Measurements from ENCODE around the gene TNKS1BP1.

The TNKS1BP1 gene

DNA sequence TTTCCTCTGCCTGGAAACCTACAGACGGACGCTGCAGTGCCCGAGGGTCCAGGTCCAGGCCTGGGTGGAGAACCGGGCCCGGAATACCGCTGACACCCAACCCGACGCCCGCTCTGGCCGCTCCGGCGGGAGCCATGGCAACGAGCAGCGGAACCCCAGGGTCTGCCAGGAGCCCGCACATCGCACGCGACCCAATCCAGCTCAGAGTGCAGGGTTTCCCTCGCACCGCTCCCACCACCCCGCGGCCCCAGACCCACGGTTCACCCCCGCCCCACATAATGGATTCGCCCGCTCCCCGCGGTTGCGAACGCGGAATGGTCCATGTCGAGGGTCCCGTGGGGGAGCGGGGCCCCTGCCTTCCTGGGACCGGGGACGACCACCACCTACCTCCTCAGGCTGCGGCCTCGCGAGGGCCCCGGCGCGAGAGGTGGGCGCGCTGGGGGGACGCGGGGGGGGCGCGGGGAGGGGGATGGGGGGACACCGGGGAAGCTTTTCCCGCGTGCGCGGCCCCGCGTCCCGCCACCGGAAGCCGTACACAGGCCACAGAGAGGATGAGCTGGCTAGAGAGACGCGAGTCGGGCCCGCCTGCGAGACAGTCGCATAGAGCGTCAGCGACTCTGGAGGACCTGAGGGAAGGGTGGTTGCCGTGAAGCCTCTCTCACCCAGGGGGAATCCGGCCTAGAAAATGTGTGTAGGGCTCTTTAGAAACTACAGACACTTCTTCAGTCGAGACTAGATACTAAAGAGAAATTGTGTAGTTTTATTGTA lies 10.8 kb upstream of the TNKS1BP1 start, which contains the start of gene SSRP1:
SSRP1 (minus strand) TSS at position 550 of the 768 bp plus-strand sequence. CDS start 771 bp downstream, outside the sequence.
- no peaks in the 10 kb centered on the region for H3K9me3 ChIP-seq (ENCODE audit: control insufficient read depth in 5 of 5, low read length in 5 of 5)
- peaks cover 7 to 21% (median 20%) of the 10 kb centered on the region in 5 donors for H3K4me1 ChIP-seq (ENCODE audit: control insufficient read depth in 5 of 5, insufficient read depth in 5 of 5, low read length in 5 of 5)
- peak within 1 kb of the TSS; percentile 81 for H3K27ac ChIP-seq (ENCODE audit: low read depth, low read length)
- peak within 1 kb of the TSS; percentile 69 to 96 (median 81) for H3K9ac ChIP-seq (ENCODE audit: low read length in 5 of 5)
- H3K27me3 ChIP-seq (ENCODE audit: control insufficient read depth in 5 of 5, insufficient read depth in 4 of 5, low read length in 5 of 5): no peaks in the 10 kb centered on the region
- H3K36me3 ChIP-seq (ENCODE audit: control insufficient read depth in 5 of 5, insufficient read depth in 5 of 5, low read length in 5 of 5): peaks cover 3 to 35% (median 30%) of the 10 kb centered on the region in 5 donors
- H3K4me3 ChIP-seq (ENCODE audit: low read depth in 1 of 5, low read length in 5 of 5): peak within 1 kb of the TSS; percentile 76 to 81 (median 77)

DNA sequence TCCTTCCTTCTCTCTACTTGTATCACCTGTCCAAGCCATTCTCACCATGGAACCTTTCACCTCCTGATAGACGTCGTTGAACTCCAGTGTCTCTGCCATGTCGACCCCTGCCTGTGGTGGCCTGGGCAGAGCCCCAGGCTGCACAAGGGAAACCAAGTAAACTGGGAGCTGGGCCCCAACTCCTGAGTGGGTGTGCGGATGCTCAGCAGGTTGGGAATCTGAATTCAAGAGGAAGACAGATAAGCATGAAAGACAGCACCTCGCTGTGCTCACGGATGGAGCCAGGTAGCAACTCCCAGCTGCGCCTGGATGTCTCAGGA lies 10.2 kb upstream of the TNKS1BP1 start:
- H3K36me3 ChIP-seq (ENCODE audit: control insufficient read depth in 5 of 5, insufficient read depth in 5 of 5, low read length in 5 of 5): peaks cover 3 to 41% (median 35%) of the 10 kb centered on the region in 5 donors
- no peaks in the 10 kb centered on the region for H3K9me3 ChIP-seq (ENCODE audit: control insufficient read depth in 5 of 5, low read length in 5 of 5)
- H3K9ac ChIP-seq (ENCODE audit: low read length in 5 of 5): peak overlapping the region in 4 of 5 donors; percentile 49 to 82 (median 76)
- H3K4me1 ChIP-seq (ENCODE audit: control insufficient read depth in 5 of 5, insufficient read depth in 5 of 5, low read length in 5 of 5): peaks cover 7 to 27% (median 20%) of the 10 kb centered on the region in 5 donors
- peak overlapping the region; percentile 76 to 81 (median 77) for H3K4me3 ChIP-seq (ENCODE audit: low read depth in 1 of 5, low read length in 5 of 5)
- peak overlapping the region; percentile 81 for H3K27ac ChIP-seq (ENCODE audit: low read depth, low read length)
- H3K27me3 ChIP-seq (ENCODE audit: control insufficient read depth in 5 of 5, insufficient read depth in 4 of 5, low read length in 5 of 5): no peaks in the 10 kb centered on the region

DNA sequence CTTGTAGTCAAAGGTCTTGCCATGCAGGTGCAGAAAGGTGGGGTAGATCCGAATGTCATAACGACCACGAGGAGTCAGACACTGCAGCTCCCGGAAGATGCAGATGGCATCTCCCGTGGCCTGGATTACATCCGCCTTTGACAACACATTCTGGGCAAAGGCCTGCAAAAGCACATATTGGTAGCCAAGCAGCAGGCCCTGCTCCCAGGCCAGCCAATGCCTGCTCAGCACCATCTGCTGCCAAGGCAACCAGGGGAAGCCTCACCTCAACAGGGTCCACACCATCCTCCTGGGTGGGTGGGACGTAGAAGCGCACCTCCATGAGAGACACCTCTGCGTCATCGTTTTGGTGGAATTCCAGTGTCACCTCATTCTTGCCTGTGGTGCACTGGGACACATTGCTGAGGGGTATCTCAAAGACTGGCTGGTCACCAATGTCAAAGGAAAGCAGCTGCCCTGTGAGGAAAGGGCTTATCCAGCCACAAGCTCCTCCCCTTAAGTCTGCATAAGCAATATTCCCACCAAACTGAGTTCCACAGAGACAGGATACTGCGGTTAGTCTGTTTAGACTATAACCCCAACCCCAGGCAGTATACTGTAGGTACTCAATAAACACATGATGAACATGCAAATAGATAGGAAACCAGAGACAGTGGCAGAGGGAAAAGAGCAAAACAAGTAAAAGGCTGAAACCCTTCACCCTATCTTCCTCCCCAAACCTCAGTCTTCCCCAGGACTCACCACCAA lies 8.1 kb upstream of the TNKS1BP1 start:
- Histone ChIP-seq H3K27me3 (ENCODE audit: control insufficient read depth in 5 of 5, insufficient read depth in 4 of 5, low read length in 5 of 5) (no peaks in the 10 kb centered on the region), H3K36me3 (ENCODE audit: control insufficient read depth in 5 of 5, insufficient read depth in 5 of 5, low read length in 5 of 5) (peaks cover 4 to 61% (median 56%) of the 10 kb centered on the region in 5 donors), H3K27ac (ENCODE audit: low read depth, low read length) (no peak overlapping the region), H3K9ac (ENCODE audit: low read length in 5 of 5) (no peak overlapping the region), H3K4me3 (ENCODE audit: low read depth in 1 of 5, low read length in 5 of 5) (no peak overlapping the region), H3K4me1 (ENCODE audit: control insufficient read depth in 5 of 5, insufficient read depth in 5 of 5, low read length in 5 of 5) (peaks cover 7 to 32% (median 20%) of the 10 kb centered on the region in 5 donors), H3K9me3 (ENCODE audit: control insufficient read depth in 5 of 5, low read length in 5 of 5) (no peaks in the 10 kb centered on the region)

DNA sequence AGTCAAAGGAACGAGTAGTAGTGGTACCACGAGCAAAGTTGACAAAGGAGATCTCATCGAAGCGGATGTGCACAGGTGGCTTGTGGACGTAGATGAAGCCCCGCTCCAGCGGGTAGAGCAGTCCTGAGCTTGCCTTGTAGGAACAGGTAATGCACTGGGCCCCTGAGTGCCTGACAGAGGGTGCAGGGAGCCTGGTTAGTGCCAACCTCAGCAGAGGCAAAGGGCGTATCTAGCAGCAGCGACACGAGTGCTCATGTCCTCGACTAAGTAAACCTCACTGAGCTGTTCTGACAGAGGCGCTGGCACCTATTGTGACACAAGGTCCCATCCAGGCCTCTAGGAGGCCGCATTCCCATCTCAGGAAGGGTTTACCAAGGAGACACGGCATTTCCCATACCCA lies 7.0 kb upstream of the TNKS1BP1 start:
- Histone ChIP-seq H3K36me3 (ENCODE audit: control insufficient read depth in 5 of 5, insufficient read depth in 5 of 5, low read length in 5 of 5) (peaks cover 6 to 72% (median 68%) of the 10 kb centered on the region in 5 donors), H3K4me1 (ENCODE audit: control insufficient read depth in 5 of 5, insufficient read depth in 5 of 5, low read length in 5 of 5) (peaks cover 7 to 32% (median 21%) of the 10 kb centered on the region in 5 donors), H3K27me3 (ENCODE audit: control insufficient read depth in 5 of 5, insufficient read depth in 4 of 5, low read length in 5 of 5) (no peaks in the 10 kb centered on the region), H3K9me3 (ENCODE audit: control insufficient read depth in 5 of 5, low read length in 5 of 5) (no peaks in the 10 kb centered on the region), H3K9ac (ENCODE audit: low read length in 5 of 5) (no peak overlapping the region), H3K27ac (ENCODE audit: low read depth, low read length) (no peak overlapping the region), H3K4me3 (ENCODE audit: low read depth in 1 of 5, low read length in 5 of 5) (no peak overlapping the region)

DNA sequence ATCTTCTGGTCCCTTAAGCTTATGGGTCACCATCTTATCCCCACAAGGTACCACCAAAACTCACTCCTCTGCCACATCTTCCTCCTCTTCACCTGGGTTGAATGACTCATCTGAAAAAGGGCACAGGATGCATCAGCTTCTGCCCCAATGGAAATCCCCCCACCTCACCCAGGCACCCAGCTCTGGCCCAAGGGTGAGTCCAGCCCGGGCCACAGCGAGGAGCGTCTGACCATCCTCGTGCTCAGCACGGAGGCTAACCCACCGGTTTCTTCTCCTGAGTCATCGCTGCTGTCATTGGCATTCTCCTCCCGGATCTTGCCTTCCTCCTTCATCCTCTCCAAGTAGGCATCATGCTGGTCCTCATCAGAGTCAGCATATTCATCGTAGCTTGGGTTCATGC lies 5.3 kb upstream of the TNKS1BP1 start:
- peaks cover 11 to 35% (median 26%) of the 10 kb centered on the region in 5 donors for H3K4me1 ChIP-seq (ENCODE audit: control insufficient read depth in 5 of 5, insufficient read depth in 5 of 5, low read length in 5 of 5)
- H3K9ac ChIP-seq (ENCODE audit: low read length in 5 of 5): no peak overlapping the region
- H3K36me3 ChIP-seq (ENCODE audit: control insufficient read depth in 5 of 5, insufficient read depth in 5 of 5, low read length in 5 of 5): peaks cover 6 to 81% (median 70%) of the 10 kb centered on the region in 5 donors
- H3K4me3 ChIP-seq (ENCODE audit: low read depth in 1 of 5, low read length in 5 of 5): no peak overlapping the region
- H3K27ac ChIP-seq (ENCODE audit: low read depth, low read length): no peak overlapping the region
- H3K27me3 ChIP-seq (ENCODE audit: control insufficient read depth in 5 of 5, insufficient read depth in 4 of 5, low read length in 5 of 5): no peaks in the 10 kb centered on the region
- no peaks in the 10 kb centered on the region for H3K9me3 ChIP-seq (ENCODE audit: control insufficient read depth in 5 of 5, low read length in 5 of 5)

DNA sequence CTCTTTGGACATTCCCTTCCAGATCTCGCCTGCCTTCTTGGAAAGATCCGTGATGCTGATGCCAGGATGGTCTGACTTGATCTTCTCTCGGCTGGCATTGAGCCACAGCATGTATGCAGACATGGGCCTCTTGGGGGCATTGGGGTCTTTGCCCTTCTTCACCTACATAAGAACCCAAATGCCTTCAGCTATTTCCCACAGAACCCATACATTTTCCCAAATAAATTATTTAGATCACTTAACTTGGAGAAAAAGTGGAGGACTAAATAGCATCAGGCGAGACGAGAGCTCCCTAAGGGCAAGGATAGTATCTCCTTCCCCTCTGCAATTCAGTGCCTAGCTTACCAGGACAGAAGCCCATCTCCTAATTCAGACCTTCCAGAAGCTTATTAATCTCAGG lies 3.0 kb upstream of the TNKS1BP1 start:
- Histone ChIP-seq H3K4me3 (ENCODE audit: low read depth in 1 of 5, low read length in 5 of 5) (no peak overlapping the region), H3K36me3 (ENCODE audit: control insufficient read depth in 5 of 5, insufficient read depth in 5 of 5, low read length in 5 of 5) (peaks cover 6 to 67% (median 63%) of the 10 kb centered on the region in 5 donors), H3K9me3 (ENCODE audit: control insufficient read depth in 5 of 5, low read length in 5 of 5) (no peaks in the 10 kb centered on the region), H3K27ac (ENCODE audit: low read depth, low read length) (no peak overlapping the region), H3K9ac (ENCODE audit: low read length in 5 of 5) (no peak overlapping the region), H3K4me1 (ENCODE audit: control insufficient read depth in 5 of 5, insufficient read depth in 5 of 5, low read length in 5 of 5) (peaks cover 11 to 40% (median 29%) of the 10 kb centered on the region in 5 donors), H3K27me3 (ENCODE audit: control insufficient read depth in 5 of 5, insufficient read depth in 4 of 5, low read length in 5 of 5) (no peaks in the 10 kb centered on the region)

DNA sequence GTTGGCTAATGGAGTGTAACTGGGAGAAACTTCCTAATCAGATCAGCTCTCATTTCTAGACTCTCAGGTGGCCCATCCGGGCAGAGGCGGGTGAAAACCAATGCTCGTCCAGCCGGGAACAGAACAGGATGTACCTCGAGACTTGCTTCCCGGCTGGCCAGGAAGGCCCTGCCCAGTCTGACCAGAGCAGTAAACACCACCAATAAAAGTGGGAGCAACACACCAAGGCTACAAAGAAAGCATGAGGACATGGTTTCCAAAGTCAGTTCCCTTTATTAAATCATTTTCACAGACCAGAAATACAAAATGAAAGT lies 940 bp upstream of the TNKS1BP1 start:
- peak overlapping the region; percentile 96 for H3K27ac ChIP-seq (ENCODE audit: low read depth, low read length)
- peaks cover 3 to 50% (median 42%) of the 10 kb centered on the region in 5 donors for H3K36me3 ChIP-seq (ENCODE audit: control insufficient read depth in 5 of 5, insufficient read depth in 5 of 5, low read length in 5 of 5)
- H3K4me1 ChIP-seq (ENCODE audit: control insufficient read depth in 5 of 5, insufficient read depth in 5 of 5, low read length in 5 of 5): peaks cover 24 to 60% (median 49%) of the 10 kb centered on the region in 5 donors
- no peaks in the 10 kb centered on the region for H3K9me3 ChIP-seq (ENCODE audit: control insufficient read depth in 5 of 5, low read length in 5 of 5)
- H3K4me3 ChIP-seq (ENCODE audit: low read depth in 1 of 5, low read length in 5 of 5): peak overlapping the region; percentile 70 to 85 (median 80)
- peaks cover 0 to 4% (median 0%) of the 10 kb centered on the region in 5 donors for H3K27me3 ChIP-seq (ENCODE audit: control insufficient read depth in 5 of 5, insufficient read depth in 4 of 5, low read length in 5 of 5)
- H3K9ac ChIP-seq (ENCODE audit: low read length in 5 of 5): peak overlapping the region; percentile 70 to 90 (median 85)

DNA sequence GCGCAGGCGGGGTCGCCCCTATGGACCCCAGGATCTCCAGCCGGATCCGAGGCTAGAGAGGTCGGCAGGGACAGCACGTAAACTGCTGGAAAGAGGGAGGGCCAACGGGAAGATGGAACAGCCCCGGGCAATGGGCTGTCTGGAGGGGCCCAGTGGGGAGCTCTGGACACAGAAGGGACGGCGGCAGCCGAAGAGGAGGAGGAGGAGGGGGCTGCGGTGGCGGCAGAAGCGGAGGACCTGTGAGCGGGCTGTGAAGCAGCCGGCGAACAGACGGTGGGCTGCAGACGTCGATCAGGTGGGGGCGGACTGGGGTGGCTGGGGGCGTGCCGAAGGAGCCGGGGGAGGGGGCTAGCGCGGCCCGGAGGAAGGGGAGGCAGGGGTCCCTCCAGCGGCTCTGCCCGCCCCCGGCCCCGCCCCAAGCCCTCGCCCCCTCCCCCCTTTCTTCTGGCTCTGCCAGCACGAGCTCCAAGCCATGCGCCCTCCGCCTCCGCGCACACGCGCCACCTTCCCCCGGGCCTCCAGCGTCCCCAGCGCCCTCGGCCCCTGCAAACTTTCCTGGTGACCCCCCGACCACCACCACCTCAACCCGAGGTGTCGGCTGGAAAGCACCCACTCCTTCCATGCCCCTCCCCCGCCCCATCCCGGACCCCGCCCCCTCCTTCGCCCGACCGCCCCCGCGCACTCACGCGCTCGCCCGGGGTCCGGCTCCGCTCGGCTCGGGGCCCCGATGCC lies 432 bp downstream of the TNKS1BP1 start:
- Histone ChIP-seq H3K36me3 (ENCODE audit: control insufficient read depth in 5 of 5, insufficient read depth in 5 of 5, low read length in 5 of 5) (peaks cover 3 to 46% (median 32%) of the 10 kb centered on the region in 5 donors), H3K4me1 (ENCODE audit: control insufficient read depth in 5 of 5, insufficient read depth in 5 of 5, low read length in 5 of 5) (peaks cover 24 to 64% (median 60%) of the 10 kb centered on the region in 5 donors), H3K9ac (ENCODE audit: low read length in 5 of 5) (peak overlapping the region; percentile 67 to 97 (median 86)), H3K27me3 (ENCODE audit: control insufficient read depth in 5 of 5, insufficient read depth in 4 of 5, low read length in 5 of 5) (peaks cover 0 to 4% (median 0%) of the 10 kb centered on the region in 5 donors), H3K9me3 (ENCODE audit: control insufficient read depth in 5 of 5, low read length in 5 of 5) (no peaks in the 10 kb centered on the region), H3K27ac (ENCODE audit: low read depth, low read length) (peak overlapping the region; percentile 96), H3K4me3 (ENCODE audit: low read depth in 1 of 5, low read length in 5 of 5) (peak overlapping the region; percentile 80 to 95 (median 85))

DNA sequence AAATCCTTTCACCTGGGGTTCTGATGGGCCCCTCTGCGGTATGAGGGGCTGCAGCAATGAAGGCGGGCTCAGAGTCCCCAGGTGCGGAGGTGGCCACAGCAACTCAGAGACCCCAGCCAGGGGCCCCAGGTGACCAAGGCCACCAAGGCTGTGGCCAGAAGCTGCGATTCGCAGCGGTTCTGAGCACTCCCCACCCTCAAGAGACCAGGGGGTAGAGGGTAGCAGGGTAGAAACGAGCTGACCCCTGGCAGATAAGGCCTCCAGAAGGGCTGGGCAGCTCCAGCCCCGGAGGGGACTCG lies 948 bp downstream of the TNKS1BP1 start:
- Histone ChIP-seq H3K27me3 (ENCODE audit: control insufficient read depth in 5 of 5, insufficient read depth in 4 of 5, low read length in 5 of 5) (peaks cover 0 to 4% (median 0%) of the 10 kb centered on the region in 5 donors), H3K9ac (ENCODE audit: low read length in 5 of 5) (peak overlapping the region; percentile 67 to 97 (median 86)), H3K4me1 (ENCODE audit: control insufficient read depth in 5 of 5, insufficient read depth in 5 of 5, low read length in 5 of 5) (peaks cover 24 to 68% (median 64%) of the 10 kb centered on the region in 5 donors), H3K9me3 (ENCODE audit: control insufficient read depth in 5 of 5, low read length in 5 of 5) (no peaks in the 10 kb centered on the region), H3K27ac (ENCODE audit: low read depth, low read length) (peak overlapping the region; percentile 96), H3K36me3 (ENCODE audit: control insufficient read depth in 5 of 5, insufficient read depth in 5 of 5, low read length in 5 of 5) (peaks cover 3 to 41% (median 29%) of the 10 kb centered on the region in 5 donors), H3K4me3 (ENCODE audit: low read depth in 1 of 5, low read length in 5 of 5) (peak overlapping the region; percentile 80 to 95 (median 85))
